PFSK-1 (cell line): ENCODE data around the gene TTC23L.

Experiments used
- FOXP2 ChIP-seq: optimal IDR thresholded peaks from 2 replicates; pipeline ENCODE3; 2011; ENCODE audit warnings: borderline replicate concordance, control low read depth, inconsistent platforms; ENCODE audit not compliant: insufficient read depth; ENCODE audit errors: extremely low read length, extremely low read depth
- POLR2AphosphoS5 ChIP-seq: IDR thresholded peaks from 2 replicates; pipeline ENCODE4 v1.6.1; 2012; ENCODE audit warnings: low read depth, mild to moderate bottlenecking, control low read depth, low read length, moderate library complexity
- SIN3A ChIP-seq: IDR thresholded peaks from 2 replicates; pipeline ENCODE4 v1.6.1; 2012; ENCODE audit warnings: mild to moderate bottlenecking, low read length, moderate library complexity, borderline replicate concordance; ENCODE audit not compliant: insufficient read depth
- TAF1 ChIP-seq: IDR thresholded peaks from 2 replicates; pipeline ENCODE4 v1.6.1; 2012; ENCODE audit warnings: low read length, control low read depth, borderline replicate concordance; ENCODE audit not compliant: insufficient read depth
- TF ChIP-seq, protein P1 (sequence below), 2 experiments: IDR thresholded peaks; 2 replicates each; pipeline versions ENCODE4 v1.6.1 to v1.8.0; 2011 to 2012; ENCODE audit warnings: low read depth in 2 of 2, low read length in 2 of 2, control low read depth in 1 of 2, inconsistent platforms in 1 of 2, mild to moderate bottlenecking in 1 of 2, moderate library complexity in 1 of 2; ENCODE audit not compliant: insufficient read depth in 1 of 2

The TTC23L gene

GRCh38 chr5:34844106-34844505, 5.1 kb downstream of the TTC23L start:
- TF ChIP-seq FOXP2 (no peak), POLR2AphosphoS5 (no peak), SIN3A (no peak), TAF1 (no peak)
- TF ChIP-seq, protein P1, sequence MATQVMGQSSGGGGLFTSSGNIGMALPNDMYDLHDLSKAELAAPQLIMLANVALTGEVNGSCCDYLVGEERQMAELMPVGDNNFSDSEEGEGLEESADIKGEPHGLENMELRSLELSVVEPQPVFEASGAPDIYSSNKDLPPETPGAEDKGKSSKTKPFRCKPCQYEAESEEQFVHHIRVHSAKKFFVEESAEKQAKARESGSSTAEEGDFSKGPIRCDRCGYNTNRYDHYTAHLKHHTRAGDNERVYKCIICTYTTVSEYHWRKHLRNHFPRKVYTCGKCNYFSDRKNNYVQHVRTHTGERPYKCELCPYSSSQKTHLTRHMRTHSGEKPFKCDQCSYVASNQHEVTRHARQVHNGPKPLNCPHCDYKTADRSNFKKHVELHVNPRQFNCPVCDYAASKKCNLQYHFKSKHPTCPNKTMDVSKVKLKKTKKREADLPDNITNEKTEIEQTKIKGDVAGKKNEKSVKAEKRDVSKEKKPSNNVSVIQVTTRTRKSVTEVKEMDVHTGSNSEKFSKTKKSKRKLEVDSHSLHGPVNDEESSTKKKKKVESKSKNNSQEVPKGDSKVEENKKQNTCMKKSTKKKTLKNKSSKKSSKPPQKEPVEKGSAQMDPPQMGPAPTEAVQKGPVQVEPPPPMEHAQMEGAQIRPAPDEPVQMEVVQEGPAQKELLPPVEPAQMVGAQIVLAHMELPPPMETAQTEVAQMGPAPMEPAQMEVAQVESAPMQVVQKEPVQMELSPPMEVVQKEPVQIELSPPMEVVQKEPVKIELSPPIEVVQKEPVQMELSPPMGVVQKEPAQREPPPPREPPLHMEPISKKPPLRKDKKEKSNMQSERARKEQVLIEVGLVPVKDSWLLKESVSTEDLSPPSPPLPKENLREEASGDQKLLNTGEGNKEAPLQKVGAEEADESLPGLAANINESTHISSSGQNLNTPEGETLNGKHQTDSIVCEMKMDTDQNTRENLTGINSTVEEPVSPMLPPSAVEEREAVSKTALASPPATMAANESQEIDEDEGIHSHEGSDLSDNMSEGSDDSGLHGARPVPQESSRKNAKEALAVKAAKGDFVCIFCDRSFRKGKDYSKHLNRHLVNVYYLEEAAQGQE (IDR thresholded peaks at IDR 0.05; ENCODE audit: insufficient read depth in 1 of 2, low read depth in 2 of 2, low read length in 2 of 2): no peak

DNA sequence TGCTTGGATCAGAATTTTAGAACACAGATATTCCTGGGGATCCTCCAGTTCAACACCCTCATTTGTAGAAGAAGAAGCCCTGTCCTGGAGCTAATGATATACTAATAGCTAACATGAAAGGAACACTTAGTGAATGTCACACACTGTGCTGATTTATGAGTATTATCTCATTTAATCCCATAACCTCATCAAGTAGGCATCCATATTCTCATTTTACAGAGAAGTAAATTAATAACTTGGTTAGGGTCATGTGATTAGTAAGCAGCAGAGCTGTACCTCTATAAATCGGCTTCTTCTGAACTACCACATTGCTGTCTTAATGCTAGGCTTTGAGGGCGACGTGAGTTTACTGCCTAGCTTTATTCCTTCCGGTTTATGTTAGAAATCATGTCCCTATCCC, 6.0 kb downstream of the TTC23L start:
- TF ChIP-seq POLR2AphosphoS5 (no peak), TAF1 (no peak), FOXP2 (no peak), SIN3A (no peak)
- TF ChIP-seq, protein P1 (IDR thresholded peaks at IDR 0.05; ENCODE audit: insufficient read depth in 1 of 2, low read depth in 2 of 2, low read length in 2 of 2): no peak

DNA sequence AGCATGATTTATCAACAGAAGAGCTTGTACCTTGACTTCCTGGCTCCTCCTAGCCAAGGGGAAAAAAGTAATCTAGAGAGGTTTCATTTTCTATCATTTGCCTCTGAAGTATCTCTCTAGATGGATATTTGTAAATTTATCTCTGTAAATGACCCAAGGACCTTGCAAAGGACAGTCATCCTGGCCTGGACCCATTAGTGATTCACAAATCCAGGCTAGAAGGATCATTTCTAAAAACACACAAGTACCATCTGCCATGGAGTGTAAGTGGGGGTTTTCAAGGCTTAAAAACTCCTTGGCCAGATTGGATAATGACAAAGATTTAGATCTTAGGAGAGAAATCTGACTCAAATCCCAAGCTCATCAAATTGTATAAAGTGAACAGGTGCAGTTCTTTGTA, 8.1 kb downstream of the TTC23L start:
- TF ChIP-seq, protein P1 (IDR thresholded peaks at IDR 0.05; ENCODE audit: insufficient read depth in 1 of 2, low read depth in 2 of 2, low read length in 2 of 2): no peak
- TF ChIP-seq TAF1 (no peak), POLR2AphosphoS5 (no peak), FOXP2 (no peak), SIN3A (no peak)

DNA sequence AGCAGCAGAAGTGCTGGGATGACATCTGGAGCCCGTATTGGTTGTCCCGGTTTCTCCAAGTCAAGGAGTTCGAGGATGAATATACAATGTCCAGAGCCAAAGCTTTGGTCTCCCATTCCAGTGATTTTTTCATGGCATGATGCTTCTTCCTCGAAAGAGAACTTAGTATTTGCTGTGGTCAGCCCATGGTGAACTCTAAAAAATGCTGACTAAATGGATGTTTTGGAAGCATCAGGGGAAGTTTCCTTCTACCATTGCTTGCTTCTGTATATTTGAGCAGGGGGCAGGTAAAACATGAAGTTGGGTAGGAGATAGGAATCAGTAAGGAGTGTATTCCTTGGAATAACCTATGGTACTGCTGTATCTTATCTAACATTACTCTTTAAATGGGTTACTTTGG, 8.6 kb downstream of the TTC23L start:
- TF ChIP-seq TAF1 (no peak), SIN3A (no peak), FOXP2 (no peak), POLR2AphosphoS5 (no peak)
- TF ChIP-seq, protein P1 (IDR thresholded peaks at IDR 0.05; ENCODE audit: insufficient read depth in 1 of 2, low read depth in 2 of 2, low read length in 2 of 2): no peak

DNA sequence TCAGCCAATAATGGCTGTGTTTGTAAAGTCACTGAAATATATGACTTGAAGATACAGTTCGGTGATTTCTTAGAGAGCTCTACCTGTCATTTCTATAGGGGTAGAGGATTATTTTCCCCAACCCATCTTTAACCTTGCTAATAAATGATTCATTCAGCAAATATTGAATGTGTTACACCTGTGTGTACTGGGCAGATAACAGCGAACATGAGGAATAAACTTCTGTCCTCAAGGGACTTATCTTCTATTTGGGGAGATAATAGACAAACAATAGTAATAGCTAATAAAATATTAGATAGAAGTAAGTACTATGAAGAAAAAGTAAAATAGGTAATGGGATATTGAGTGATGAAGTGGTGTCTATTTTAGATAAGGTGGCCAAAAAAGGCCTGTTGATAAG, 9.3 kb downstream of the TTC23L start:
- no peak for TF ChIP-seq SIN3A
- no peak for TF ChIP-seq FOXP2
- no peak for TF ChIP-seq POLR2AphosphoS5
- TF ChIP-seq, protein P1 (IDR thresholded peaks at IDR 0.05; ENCODE audit: insufficient read depth in 1 of 2, low read depth in 2 of 2, low read length in 2 of 2): no peak
- TF ChIP-seq TAF1: no peak
